Vagina (tissue), 2 donors: ENCODE measurements around the gene MAP2K7. TPM values are rescaled to one million over a fixed set of nuclear protein-coding genes. Genes with fewer than 3 reads are reported as not detected.
A peak's percentile ranks its signal among the peaks of the same experiment; 100 is the strongest.
"Not testable (repeated sequence)": the region's sequence is repeated elsewhere in the genome, so short reads cannot be mapped to it uniquely, and the experiment has no call there.

Source experiments
- DNase-seq, 2 donors: peaks; one replicate each; pipeline ENCODE4 v3.0.0-alpha.2; 2017; ENCODE audit errors: extremely low spot score in 2 of 2
- H3K27ac ChIP-seq: fragments of 200-600 bp; sonication (generic); one replicate; pipeline ENCODE4 v1.5.1; 2019
- H3K27me3 ChIP-seq: fragments of 200-600 bp; sonication (generic); one replicate; pipeline ENCODE4 v1.5.1; 2019
- H3K36me3 ChIP-seq, 2 donors: fragments of 200-600 bp; sonication (generic); one replicate each; pipeline ENCODE4 v1.5.1; 2017 to 2019
- H3K4me1 ChIP-seq: fragments of 200-600 bp; sonication (generic); one replicate; pipeline ENCODE4 v1.5.1; 2019
- H3K4me3 ChIP-seq, 2 donors: fragments of 200-600 bp; sonication (generic); 1 replicate in 1 of 2; 2 replicates in 1 of 2; pipeline ENCODE4 v1.5.1; 2016 to 2019
- H3K9me3 ChIP-seq: fragments of 200-600 bp; sonication (generic); one replicate; pipeline ENCODE4 v1.5.1; 2019
- CTCF ChIP-seq, 3 experiments: fragments of 450-650 bp in 2 of 3; fragments of 200-600 bp in 1 of 3; sonication (generic) in 1 of 3; IDR thresholded peaks; one replicate each; pipeline ENCODE4 v1.5.1; 2017 to 2019; ENCODE audit warnings: antibody characterized with exemption in 3 of 3, mild to moderate bottlenecking in 2 of 3, moderate library complexity in 2 of 3
- POLR2A ChIP-seq, 2 donors: fragments of 450-650 bp; IDR thresholded peaks; one replicate each; pipeline ENCODE4 v1.6.1; 2017; ENCODE audit warnings: antibody characterized with exemption in 2 of 2, mild to moderate bottlenecking in 2 of 2, moderate library complexity in 2 of 2
- POLR2AphosphoS5 ChIP-seq, 2 donors: sonication (generic); formaldehyde crosslinking; IDR thresholded peaks; one replicate each; pipeline ENCODE4 v1.9.0; 2017; ENCODE audit warnings: antibody characterized with exemption in 2 of 2, mild to moderate bottlenecking in 2 of 2, low read depth in 1 of 2; ENCODE audit not compliant: insufficient read depth in 1 of 2
- intact Hi-C: fragments of 100-400 bp; cut with DNase I; formaldehyde crosslinking; loops from one replicate; pipeline ENCODE4 v1.15.1; 2023
- total RNA-seq: library from RNA; depleted of rRNA; stranded (reverse); fragments of >200 nt; gene quantifications from one replicate; pipeline ENCODE4 v1.2.3, GENCODE V29; 2016

MAP2K7 gene
- total RNA-seq, 1 donor from 2014 or later, result 26.8 TPM

GRCh38 chr19:7927605-7928333 lies 24.1 kb downstream of the MAP2K7 start:
- no peaks in the 10 kb centered on the region for H3K9me3 ChIP-seq
- no peaks in the 10 kb centered on the region for H3K27me3 ChIP-seq
- peaks cover 0 to 32% of the 10 kb centered on the region in 2 donors for H3K36me3 ChIP-seq
- DNase-seq, result no peak
- H3K27ac ChIP-seq, result peak overlapping the region; percentile 96
- intact Hi-C loops, result no loop called here
- peaks cover 64% of the 10 kb centered on the region for H3K4me1 ChIP-seq
- H3K4me3 ChIP-seq, result peak overlapping the region in 1 of 2 donors; percentile 3
- no peak for TF ChIP-seq POLR2AphosphoS5 (IDR thresholded peaks at IDR 0.05; ENCODE audit: insufficient read depth in 1 of 2, low read depth in 1 of 2)
- TF ChIP-seq POLR2A (IDR thresholded peaks at IDR 0.05), result no peak
- no peak for TF ChIP-seq CTCF (IDR thresholded peaks at IDR 0.05)

GRCh38 chr19:7928334-7928706 lies 24.6 kb downstream of the MAP2K7 start:
- Histone ChIP-seq H3K36me3 (peaks cover 0 to 32% of the 10 kb centered on the region in 2 donors), H3K27me3 (no peaks in the 10 kb centered on the region), H3K4me3 (peak overlapping the region; percentile 3 to 15), H3K27ac (peak overlapping the region; percentile 96), H3K9me3 (no peaks in the 10 kb centered on the region), H3K4me1 (peaks cover 59% of the 10 kb centered on the region)
- TF ChIP-seq POLR2AphosphoS5 (IDR thresholded peaks at IDR 0.05; ENCODE audit: insufficient read depth in 1 of 2, low read depth in 1 of 2) (peak in 1 of 2 donors; percentile 33), POLR2A (IDR thresholded peaks at IDR 0.05) (no peak), CTCF (IDR thresholded peaks at IDR 0.05) (peak in 1 of 3 experiments; percentile 5)
- intact Hi-C loops, result no loop called here
- DNase-seq, result no peak

- no peaks in the 10 kb centered on the region for H3K27me3 ChIP-seq
- peaks cover 53% of the 10 kb centered on the region for H3K4me1 ChIP-seq
- peaks cover 0 to 37% of the 10 kb centered on the region in 2 donors for H3K36me3 ChIP-seq
- H3K4me3 ChIP-seq, result peak overlapping the region; percentile 13 to 15
- TF ChIP-seq POLR2A (IDR thresholded peaks at IDR 0.05), result no peak
- peak; percentile 36 to 71 for TF ChIP-seq POLR2AphosphoS5 (IDR thresholded peaks at IDR 0.05; ENCODE audit: insufficient read depth in 1 of 2, low read depth in 1 of 2)
- TF ChIP-seq CTCF (IDR thresholded peaks at IDR 0.05), result peak in 1 of 3 experiments; percentile 14
- DNase-seq, result no peak
- peak overlapping the region; percentile 96 for H3K27ac ChIP-seq
- intact Hi-C loops, result no loop called here
- H3K9me3 ChIP-seq, result no peaks in the 10 kb centered on the region
These were observed 25.3 kb downstream of the MAP2K7 start for GRCh38 chr19:7928741-7929701.

- H3K27me3 ChIP-seq, H3K9me3 ChIP-seq, DNase-seq, H3K4me3 ChIP-seq, intact Hi-C loops: not testable (repeated sequence)
- Histone ChIP-seq H3K36me3 (peaks cover 0 to 47% of the 10 kb centered on the region in 2 donors), H3K27ac (peak overlapping the region; percentile 96), H3K4me1 (peaks cover 43% of the 10 kb centered on the region)
These were observed 26.4 kb downstream of the MAP2K7 start for GRCh38 chr19:7930030-7930429.

- H3K9me3 ChIP-seq, result no peaks in the 10 kb centered on the region
- peak overlapping the region; percentile 96 for H3K27ac ChIP-seq
- DNase-seq, result no peak
- H3K27me3 ChIP-seq, result no peaks in the 10 kb centered on the region
- H3K4me3 ChIP-seq, result no peak overlapping the region
- peaks cover 43% of the 10 kb centered on the region for H3K4me1 ChIP-seq
- intact Hi-C loops, result no loop called here
- no peak for TF ChIP-seq CTCF (IDR thresholded peaks at IDR 0.05)
- TF ChIP-seq POLR2AphosphoS5 (IDR thresholded peaks at IDR 0.05; ENCODE audit: insufficient read depth in 1 of 2, low read depth in 1 of 2), result no peak
- no peak for TF ChIP-seq POLR2A (IDR thresholded peaks at IDR 0.05)
- peaks cover 2 to 55% of the 10 kb centered on the region in 2 donors for H3K36me3 ChIP-seq
These were observed 27.1 kb downstream of the MAP2K7 start for GRCh38 chr19:7930765-7931164.
